NCI-H2227 (cell line): Measurements from ENCODE around the gene MRPL36.
"Not testable (repeated sequence)": the region's sequence is repeated elsewhere in the genome, so short reads cannot be mapped to it uniquely, and the experiment has no call there.

ENCODE experiments used
- DNase-seq: peaks from one replicate; lab custom pipeline; 2025; ENCODE audit not compliant: unreplicated experiment; lab: John Stamatoyannopoulos, UW

The MRPL36 gene

DNA sequence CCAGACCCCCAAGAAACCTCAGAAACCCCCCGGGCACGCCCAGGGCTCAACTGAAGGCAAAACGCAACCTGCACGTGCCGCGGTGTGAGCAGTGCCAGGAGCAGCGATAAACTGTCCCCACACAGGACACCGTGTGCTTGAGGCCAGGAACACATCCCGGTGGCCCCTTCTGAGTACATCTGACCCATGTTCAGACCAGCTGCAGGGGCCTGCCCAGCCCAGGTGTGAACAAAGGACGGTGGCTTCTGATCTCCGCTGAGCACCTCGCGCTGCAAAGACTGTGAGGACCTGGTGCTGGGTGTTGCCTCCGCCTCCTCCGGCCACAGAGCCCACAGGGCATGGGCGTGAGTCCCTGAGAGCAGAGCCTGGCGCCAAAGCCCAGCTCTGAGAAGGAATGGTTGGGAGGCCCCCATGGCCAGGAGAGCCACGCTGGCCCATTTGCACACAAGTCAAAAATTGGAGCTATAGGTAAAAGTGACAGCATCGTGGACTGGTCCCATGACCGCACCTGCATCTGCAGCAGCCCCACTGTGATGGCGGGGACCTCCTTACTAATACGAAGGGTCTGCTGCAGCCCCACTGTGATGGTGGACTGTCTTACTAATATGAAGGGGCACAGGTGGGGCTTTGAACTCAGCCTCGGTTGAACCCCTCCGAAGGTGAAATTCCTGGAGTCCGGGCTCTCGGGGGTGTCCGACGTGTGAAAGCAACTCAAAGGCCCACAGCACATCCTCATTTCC is 33.0 kb upstream of the MRPL36 start:
- DNase-seq: no peak

DNA sequence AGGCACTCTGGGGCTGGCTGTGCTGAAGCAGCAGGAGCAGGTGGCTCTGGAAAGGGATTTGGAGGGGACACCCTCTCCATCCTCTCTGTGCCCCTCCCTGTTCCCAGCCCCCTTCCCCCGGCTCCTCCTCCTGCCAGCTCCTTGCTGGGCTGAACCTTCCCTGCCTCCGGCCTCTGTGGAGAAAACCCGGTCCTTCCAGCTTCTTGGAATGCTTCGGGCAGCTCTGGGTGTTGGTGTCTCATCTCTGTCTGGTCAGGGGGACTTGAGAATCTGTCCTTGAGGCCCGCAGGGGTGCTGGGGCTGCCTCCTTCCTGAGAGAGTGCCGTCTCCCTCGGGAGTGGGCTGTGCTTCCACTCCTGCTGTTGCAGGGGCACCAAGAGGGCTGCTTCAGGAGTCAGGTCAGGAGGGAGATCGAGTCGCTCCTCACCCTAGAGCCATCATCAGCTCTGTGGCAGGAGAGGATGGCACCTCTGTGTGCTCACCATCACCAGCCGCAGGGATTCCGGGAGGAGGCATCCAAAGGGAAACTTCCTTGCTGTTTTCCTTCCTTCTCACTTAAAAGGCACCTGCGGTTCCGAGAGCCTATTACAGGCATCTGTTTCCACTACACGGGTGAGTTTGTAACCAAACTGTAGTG is 32.2 kb upstream of the MRPL36 start:
- no peak for DNase-seq

DNA sequence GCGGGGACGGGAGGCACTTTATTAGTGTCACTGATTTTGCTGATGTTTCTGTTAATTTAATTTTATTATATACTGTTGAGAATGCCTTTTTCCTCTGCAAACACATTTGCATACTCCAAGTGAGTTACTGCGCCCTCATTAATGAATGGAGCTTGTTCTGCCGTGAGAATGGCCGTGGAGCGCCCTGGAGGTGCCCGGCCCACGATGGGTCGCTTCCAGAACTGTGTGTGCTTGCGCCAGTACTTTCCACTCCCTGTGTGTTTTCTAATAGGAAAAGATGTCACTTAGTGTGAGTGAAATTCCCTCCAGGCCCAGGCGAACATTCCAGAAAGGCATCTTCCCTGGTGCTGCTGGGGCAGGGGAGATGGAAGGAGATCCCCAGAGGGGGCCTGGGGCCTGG is 31.6 kb upstream of the MRPL36 start:
- no peak for DNase-seq

DNA sequence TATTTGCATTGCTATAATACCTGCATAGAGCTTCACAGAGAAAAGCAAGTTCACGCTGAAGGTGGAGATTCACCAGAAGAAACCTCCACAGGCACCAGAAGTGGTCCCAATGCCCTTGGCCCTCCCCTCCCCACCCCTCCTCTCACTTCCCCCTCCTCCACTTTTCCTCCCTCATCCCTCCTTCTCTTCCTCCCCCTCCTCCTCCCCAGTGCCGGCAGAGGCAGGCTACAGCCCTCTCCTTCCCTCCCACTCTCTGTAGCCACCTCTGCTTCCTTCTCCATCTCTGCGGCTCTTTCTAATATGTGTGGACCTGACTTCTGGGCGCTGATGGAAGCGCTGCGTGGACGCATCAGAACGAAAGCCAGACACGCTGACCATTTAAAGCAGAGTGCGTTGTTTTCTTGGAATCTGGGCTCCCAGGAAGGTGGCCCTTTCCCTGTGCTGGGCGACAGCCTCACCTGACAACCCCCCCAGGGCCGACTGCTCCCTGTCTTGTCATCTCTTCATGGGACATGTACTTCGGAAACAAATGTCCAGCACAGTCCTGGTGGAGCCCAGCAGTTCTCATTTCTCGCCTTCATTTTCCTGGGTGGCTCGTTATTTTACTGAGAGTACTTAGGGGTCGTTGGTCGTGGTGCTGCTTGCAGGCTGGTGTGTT is 31.1 kb upstream of the MRPL36 start:
- DNase-seq: no peak

DNA sequence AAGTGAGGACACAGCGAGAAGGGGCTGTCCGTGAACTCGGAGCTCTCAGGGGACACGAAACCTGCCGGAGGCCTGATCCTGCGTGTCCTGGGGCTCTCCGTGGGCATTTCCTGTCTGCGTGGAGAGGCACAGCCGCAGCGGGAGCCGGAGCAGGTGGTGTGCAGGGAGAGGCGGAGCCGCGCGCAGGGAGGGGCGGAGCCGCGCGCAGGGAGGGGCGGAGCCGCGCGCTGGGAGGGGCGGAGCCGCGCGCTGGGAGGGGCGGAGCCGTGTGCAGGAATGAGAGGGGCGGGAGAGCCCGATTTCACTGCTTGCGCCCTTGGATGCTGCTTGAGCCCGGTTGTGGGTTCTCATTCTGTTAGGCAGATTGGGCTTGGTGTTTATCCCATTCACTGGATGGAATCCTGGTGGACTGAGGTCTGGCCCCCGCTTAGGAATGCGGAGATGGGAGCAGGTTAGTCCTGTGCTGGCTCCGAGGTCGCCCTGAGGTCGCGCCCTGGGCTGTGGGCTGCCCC is 28.3 kb upstream of the MRPL36 start:
- no peak for DNase-seq

DNA sequence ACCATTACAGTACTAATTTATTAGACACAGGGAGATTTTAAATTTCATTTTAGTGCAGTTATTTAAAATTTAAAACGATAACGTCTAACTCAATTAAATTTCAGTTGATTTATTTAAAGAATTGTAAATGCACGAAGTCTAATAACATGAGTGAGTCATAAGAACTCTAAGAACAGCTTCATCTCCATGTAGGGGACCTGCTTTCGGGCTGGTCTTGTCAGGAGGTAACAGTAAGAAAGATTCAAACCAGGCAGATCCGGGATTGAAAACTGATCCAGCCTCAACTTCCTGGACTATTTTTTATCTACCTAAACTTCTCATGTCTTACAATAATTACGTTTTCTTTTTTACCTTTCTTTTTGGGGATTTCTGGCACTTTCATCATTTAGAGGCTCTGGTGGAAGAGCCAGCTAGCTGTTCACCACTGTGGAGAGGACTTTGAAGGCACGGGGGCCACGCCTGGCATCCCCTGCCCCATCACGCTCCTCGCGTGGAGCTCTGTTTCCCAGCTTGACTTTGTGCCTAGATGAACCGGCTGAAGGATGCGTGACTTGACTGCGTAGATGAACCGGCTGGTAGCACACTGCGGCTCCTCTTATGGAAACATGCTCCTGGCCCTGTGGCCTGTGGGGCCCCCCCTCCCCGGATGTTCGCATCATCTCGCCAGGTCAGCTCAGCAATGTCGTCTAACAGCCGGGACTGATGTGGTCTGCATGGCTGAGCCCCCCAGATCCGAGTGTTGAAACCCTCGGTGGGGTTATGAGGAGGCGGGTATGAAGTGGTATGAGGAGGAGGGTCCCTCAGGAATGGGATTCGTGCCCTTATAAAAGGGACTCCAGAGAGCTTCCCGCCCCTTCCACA is 27.6 kb upstream of the MRPL36 start:
- no peak for DNase-seq

DNA sequence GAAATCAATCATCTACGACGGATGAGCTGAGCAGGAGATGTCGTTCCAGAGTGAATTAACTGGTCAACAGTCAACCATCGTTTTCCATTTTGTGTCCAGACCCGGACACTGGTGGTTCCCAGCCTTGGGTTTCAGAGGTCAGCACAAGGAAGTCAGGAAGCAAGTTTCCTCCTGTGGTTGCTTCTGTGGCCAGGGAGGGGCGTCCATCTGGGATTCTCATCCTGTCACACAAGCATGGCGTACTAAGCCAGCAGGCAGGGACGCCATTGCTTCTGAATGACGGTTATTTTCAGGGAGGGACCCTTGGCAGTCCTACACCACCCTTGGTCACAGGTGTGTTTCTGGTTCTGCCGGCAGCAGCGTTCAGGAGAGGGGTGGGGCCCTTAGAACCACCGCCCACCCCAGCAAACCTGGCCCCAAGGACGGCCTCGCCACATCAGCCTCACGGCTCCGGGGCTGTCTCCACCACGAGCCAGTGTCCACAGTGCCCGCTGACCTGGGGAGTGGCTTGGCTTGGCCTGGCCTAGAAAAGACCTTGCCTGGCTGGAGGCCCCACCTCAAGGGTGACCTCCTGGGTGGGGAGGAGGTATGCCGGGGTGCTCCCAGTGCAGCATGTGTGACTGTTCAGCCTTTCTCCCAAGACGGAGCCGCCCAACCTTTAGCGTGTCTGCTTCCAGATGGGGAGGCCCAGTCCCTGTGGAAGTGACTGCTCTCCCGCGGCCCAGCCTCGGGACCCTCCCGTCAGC is 26.8 kb upstream of the MRPL36 start:
- no peak for DNase-seq

DNA sequence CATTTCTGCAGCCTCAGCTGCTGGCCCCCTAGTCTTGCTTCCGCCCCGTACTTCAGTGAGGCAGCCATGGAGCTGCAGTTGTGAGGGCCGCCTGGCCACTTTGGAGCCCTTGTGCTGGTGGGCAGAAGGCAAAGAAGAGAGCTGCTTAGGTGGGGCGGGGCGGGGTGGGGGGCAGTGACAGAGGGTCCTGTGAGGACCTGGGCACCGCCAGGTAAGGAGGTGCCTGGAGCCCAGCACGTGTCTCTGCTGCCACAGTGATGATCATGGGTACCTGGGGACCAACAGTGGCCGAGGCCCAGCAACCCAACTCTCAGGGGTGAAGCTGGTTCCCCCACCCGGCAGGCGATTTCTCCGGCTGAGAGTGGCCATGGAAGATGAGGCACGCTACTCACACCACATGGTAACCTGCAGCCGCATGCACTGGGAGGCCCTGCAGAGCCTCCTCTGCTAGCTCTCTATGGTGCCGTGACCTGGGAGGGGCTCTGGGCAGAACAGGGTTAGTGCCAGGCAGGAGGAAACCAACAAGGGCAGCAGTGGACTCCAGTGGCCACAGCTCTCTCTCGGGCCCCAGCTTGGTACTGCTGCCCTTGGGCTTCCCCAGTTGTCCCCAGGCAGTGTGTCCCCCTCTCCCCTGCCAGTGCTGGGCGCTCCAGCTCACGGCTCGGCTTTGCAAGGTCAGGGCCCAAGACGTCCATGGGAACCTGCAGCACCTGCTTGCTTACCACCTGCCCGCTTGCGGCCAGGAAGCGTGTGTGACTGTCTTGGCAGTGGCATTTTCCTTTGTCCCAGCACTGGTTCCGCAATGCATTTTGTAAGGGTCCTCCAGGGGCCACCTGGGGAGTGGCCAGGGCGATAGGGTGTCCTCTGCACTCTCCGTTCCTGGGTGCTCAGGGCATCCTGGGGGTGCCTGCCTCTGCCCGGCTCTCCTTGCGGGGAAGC is 25.5 kb upstream of the MRPL36 start:
- DNase-seq: no peak

DNA sequence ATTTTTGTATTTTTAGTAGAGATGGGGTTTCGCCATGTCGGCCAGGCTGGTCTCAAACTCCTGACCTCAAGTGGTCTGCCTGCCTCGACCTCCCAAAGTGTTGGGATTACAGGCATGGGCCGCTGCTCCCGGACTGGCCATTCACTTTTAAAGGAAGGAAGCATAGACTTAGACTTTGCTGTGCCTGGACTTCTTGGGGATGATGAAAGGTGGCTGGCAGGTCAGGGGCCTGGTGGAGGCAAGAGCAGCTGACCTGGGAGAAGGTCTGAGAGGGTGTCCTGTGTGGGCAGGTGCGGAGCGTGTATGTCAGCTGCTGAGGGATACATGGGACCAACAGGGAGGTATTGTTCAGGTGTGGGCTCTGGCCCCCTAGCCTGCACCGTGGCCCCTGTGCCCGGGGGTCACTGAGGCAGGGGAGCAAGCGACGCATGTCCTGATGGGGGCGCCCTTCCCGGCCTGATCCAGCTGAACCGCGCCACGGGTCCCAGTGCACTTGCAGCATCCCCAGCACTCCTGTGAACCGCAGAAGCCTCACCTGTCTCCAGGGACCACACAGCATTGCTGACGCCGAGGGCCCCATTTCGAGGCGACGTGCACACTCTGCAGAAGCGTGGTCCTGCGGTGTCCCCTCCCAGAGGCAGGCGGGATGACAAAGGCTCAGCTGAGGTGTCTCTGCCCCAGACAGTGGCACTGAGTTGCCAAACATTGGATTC is 24.6 kb upstream of the MRPL36 start:
- DNase-seq: no peak

DNA sequence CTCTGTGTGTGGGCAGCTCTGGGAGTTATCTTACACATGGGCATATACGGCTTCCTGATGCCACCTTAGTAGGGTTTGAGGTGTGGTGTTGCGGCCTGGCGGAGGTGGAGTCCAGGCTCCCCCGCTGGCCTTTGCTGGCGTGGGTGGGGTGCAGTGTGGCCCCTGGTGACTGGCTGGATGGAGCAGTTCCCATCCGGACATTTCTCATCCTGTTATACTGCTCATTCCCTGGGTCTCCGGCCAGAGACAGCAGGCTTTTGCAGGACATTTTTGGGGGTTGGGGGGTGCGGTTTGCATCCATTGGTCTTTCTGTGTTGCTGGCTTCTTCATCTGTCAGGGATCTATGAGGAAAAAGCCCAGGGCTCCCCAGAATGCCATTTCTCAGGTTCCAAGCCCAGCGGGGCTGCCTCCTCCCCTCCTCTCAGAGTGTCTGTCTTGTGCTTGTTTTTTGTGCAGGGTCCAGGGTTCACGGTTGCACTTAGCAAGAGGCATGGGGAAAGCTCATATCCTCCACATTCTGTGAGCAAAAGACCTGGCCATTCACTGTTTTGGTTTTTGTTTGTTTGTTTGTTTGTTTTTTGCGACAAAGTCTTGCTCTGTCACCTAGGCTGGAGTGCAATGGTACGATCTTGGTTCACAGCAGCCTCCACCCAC is 23.9 kb upstream of the MRPL36 start:
- no peak for DNase-seq

DNA sequence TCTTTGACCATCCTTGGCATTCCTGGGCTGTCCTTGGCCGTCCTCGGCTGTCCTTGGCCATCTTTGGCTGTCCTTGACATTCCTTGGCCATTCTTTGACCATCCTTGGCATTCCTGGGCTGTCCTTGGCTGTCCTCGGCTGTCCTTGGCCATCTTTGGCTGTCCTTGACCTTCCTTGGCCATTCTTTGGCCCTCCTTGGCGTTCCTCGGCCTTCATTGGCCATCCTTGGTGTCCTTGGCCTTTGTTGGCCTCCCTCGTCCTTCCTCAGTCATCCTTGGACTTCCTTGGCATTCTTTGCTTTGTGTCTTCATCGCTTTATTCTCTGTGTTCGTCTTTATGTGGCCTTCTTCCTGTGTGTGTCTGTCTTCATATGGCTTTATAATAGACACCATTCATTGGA is 22.2 kb upstream of the MRPL36 start:
- no peak for DNase-seq

DNA sequence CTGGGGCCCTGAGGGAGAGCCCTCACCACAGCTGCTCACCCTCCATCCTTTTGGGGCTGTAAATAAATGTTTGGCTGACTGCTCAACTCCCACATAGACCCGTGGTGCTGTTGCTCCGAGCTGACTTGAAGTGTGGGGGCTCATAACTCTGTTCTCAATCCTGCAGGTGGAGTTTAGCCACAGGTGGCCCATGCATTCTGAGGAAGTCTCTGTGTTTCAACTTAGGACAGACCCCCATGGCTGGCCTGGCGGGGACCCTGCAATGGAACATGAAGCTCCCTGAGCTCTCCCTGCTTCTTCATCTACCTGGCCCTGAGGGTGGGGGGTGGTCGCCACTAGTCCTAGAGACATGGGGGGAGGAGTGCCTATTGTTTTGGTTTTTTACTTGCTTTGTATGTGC is 21.3 kb upstream of the MRPL36 start:
- DNase-seq: no peak

DNA sequence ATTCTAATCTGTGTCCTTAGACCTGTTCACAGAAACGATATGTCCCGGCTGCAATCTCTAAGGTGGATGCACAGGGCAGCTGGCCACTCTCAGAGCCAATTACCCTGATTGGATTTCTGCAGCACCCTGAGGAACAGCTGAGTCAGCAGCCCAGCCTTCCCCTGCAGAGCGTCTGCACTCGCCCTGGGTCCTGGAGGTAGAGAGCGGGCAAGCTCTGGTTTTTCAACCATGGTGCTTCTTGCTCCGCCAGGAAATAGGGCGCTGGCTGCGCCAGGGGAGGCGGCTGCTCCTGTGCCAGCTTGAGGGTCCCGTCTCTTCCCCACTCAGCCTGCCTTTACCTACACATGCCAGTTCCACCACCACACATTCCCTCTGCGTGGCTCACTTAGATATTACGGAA is 20.7 kb upstream of the MRPL36 start:
- no peak for DNase-seq

DNA sequence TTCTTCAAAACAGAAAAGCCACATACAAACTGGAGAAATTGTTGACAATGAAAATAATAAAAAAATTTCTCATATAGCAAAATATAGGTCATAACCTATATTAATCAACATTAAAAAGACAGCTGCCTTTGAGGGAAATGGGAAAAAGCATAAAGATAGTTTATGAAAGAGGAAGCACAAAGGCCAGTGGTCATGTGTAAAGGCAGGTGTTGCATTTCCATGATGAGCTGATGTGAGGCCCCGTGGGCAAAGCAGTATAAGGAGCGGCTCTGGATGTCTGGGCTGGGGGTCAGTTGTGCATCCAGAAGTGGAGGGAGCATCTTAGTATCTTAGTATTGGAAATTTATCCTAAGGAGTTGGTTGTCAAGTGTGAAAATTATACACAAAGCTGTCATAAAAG is 19.8 kb upstream of the MRPL36 start:
- no peak for DNase-seq

DNA sequence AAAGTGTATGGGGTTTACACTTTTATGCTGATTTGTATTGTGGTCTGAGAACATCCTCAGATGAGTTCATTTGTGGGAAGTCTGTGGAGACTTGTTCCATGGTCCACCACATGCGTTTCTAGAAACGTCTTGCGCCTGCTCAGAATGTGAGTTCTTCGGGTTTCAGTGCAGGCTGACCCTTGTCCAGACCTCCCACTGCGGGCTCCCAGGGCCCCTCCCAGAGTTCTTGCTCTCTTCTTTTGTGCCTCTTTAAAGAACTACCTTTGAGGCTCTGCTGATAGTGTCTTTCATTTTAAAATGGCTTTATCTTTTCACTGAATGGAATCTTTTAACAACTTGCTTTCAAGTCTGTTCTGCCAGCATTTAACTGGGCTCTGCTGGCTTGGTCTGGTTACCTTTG is 19.1 kb upstream of the MRPL36 start:
- no peak for DNase-seq

DNA sequence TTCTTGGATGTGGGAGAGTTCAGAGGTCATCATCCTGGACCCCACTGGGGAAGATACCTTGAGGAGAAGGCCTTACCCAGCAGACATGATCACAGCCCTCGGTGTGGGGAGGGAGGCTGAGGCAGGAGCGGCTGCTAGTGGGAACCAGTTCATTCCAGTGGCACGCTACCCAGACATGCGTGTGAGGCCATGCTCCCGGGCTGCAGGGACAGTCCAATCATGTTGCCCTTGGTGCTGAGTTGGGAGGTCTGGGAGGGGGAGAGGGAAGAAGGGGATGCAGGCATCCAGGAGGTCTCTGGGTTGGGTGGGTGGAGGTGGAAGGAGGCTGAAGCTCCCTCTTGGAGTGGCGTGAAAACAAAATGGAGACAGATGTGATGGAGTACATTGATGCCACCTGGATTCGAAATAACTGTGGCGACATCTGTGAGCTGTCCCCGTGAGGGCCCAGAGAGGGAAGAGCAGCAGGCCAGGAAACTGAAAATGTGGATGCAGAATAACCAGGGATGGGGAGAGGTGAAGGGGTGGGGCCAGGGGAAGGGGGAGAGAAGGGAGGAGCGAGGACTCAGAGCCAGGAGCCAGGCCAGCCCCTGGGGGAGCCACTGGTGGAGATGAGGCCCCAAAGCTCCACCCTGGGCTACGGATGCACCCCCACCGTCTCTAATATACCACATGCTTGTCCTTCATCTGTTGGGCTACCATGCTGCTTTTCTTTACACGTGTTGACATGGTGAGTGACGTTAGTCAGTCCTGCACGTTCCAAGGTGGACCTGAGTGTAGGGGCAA is 17.8 kb upstream of the MRPL36 start:
- DNase-seq: no peak

DNA sequence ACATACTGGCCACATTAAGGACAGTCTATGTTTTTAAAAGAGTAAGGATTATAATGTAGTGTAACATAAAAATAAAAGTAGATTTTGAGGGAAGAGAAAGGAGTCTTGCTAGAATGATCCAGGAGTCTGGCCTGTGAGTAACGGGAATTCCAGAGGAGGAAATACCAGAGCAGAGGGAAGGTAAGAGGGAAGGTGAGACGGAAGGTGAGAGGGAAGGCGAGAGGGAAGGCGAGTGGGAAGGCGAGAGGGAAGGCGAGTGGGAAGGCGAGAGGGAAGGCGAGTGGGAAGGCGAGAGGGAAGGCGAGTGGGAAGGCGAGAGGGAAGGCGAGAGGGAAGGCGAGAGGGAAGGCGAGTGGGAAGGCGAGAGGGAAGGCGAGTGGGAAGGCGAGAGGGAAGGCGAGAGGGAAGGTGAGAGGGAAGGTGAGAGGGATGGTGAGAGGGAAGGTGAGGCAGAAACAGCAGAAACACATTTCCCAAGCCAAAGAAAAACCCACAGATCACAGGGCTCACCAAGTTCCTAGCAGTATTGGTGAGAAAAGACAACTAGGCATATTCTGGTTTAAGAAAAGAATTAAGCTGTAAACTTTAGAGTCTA is 17.0 kb upstream of the MRPL36 start:
- not testable (repeated sequence) for DNase-seq
